Measurements from ENCODE around the gene KRTAP4-16. TPM values are rescaled to one million over a fixed set of nuclear protein-coding genes. Genes with fewer than 3 reads are reported as not detected.
"Not testable (repeated sequence)": the region's sequence is repeated elsewhere in the genome, so short reads cannot be mapped to it uniquely, and the experiment has no call there.

Gene KRTAP4-16
- total RNA-seq, 4 donors from 2014 or later, result not detected

DNA sequence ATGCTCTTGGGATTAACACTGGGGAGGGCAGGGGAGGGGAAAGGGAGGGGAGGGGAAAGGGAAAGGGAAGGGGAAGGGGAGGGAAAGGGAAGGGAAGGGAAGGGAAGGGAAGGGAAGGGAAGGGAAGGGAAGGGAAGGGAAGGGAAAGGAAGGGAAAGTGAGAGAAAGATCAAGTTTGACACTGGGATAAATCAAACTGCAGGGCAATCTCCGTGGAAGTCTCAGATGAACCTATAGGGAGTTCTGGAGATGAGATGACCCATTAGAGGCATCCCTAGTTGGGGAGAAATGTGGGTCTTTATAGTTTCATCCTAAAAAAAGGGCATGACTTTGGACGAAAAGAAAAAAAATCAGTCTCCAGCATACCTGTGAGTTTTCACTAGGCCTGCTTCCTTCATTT is 19.7 kb upstream of the KRTAP4-16 start:
- no peaks in the 10 kb centered on the region for H3K9me3 ChIP-seq
- H3K27me3 ChIP-seq, result no peaks in the 10 kb centered on the region
- intact Hi-C loops (cut with DNase I; ENCODE audit: low total_unique reads), result no loop called here
- DNase-seq, result no peak
- H3K4me3 ChIP-seq, result no peak overlapping the region
- no peaks in the 10 kb centered on the region for H3K36me3 ChIP-seq
- H3K27ac ChIP-seq, result no peak overlapping the region
- TF ChIP-seq, protein P1, sequence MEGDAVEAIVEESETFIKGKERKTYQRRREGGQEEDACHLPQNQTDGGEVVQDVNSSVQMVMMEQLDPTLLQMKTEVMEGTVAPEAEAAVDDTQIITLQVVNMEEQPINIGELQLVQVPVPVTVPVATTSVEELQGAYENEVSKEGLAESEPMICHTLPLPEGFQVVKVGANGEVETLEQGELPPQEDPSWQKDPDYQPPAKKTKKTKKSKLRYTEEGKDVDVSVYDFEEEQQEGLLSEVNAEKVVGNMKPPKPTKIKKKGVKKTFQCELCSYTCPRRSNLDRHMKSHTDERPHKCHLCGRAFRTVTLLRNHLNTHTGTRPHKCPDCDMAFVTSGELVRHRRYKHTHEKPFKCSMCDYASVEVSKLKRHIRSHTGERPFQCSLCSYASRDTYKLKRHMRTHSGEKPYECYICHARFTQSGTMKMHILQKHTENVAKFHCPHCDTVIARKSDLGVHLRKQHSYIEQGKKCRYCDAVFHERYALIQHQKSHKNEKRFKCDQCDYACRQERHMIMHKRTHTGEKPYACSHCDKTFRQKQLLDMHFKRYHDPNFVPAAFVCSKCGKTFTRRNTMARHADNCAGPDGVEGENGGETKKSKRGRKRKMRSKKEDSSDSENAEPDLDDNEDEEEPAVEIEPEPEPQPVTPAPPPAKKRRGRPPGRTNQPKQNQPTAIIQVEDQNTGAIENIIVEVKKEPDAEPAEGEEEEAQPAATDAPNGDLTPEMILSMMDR (IDR thresholded peaks at IDR 0.05), result no peak
- TF ChIP-seq POLR2A (IDR thresholded peaks at IDR 0.05), result no peak
- no peaks in the 10 kb centered on the region for H3K4me1 ChIP-seq

GRCh38 chr17:41119696-41120690 is 18.0 kb upstream of the KRTAP4-16 start:
- not testable (repeated sequence) for H3K36me3 ChIP-seq, H3K27ac ChIP-seq, DNase-seq

GRCh38 chr17:41118721-41119120 is 16.7 kb upstream of the KRTAP4-16 start:
- DNase-seq, result no peak
- Histone ChIP-seq H3K27ac (no peak overlapping the region), H3K4me1 (no peaks in the 10 kb centered on the region), H3K36me3 (no peaks in the 10 kb centered on the region), H3K27me3 (no peaks in the 10 kb centered on the region), H3K4me3 (no peak overlapping the region), H3K9me3 (no peaks in the 10 kb centered on the region)
- TF ChIP-seq, protein P1 (IDR thresholded peaks at IDR 0.05), result no peak
- TF ChIP-seq POLR2A (IDR thresholded peaks at IDR 0.05), result no peak
- intact Hi-C loops (cut with DNase I; ENCODE audit: low total_unique reads), result no loop called here

More at GRCh38 chr17:41119696-41120690, 18.0 kb upstream of the KRTAP4-16 start:
- intact Hi-C loops (cut with DNase I; ENCODE audit: low total_unique reads); H3K4me3 ChIP-seq; H3K9me3 ChIP-seq; H3K27me3 ChIP-seq; H3K4me1 ChIP-seq: not testable (repeated sequence)

DNA sequence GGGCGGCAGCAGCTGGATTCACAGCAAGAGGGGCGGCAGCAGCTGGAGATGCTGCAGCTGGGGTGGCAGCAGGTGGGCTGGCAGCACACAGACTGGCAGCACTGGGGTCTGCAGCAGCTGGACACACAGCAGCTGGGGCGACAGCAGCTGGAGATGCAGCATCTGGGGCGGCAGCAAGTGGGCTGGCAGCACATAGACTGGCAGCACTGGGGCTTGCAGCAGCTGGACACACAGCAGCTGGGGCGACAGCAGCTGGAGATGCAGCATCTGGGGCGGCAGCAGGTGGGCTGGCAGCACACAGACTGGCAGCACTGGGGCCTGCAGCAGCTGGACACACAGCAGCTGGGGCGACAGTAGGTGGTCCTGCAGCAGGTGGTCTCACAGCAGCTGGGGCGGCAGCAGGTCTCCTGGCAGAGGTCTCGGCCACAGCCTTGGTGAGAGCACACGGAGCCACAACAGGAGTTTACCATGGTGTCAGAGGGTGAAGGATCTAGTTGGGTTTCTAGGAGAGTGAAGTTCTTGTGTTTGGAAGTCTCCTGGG is 15.9 kb upstream of the KRTAP4-16 start, which contains the start of gene KRTAP4-11:
KRTAP4-11 (minus strand) TSS at position 528 of the 541 bp plus-strand sequence; CDS start at position 470, 58 bp downstream.
- H3K4me3 ChIP-seq; H3K36me3 ChIP-seq; H3K27ac ChIP-seq; H3K27me3 ChIP-seq; H3K9me3 ChIP-seq; H3K4me1 ChIP-seq; DNase-seq; intact Hi-C loops (cut with DNase I; ENCODE audit: low total_unique reads): not testable (repeated sequence)

DNA sequence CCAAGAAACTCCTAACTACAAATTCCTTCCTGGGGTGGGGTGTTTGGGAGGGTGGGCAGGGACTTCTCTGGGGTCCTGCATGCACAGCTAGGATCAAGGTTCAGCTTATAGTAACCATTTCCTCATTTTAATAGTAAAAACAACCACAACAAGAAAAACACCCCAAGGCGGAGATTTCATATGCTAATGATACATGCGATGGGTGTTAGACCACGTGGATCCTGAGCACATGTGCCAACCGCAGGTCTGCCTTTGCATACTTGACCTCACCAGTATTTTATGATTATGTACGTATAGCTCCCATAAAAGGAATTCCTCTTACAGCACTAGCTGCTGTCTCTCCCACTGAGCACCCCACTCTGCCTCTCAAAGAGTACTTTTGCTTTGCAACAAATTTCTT is 14.3 kb upstream of the KRTAP4-16 start:
- Histone ChIP-seq H3K4me1 (no peaks in the 10 kb centered on the region), H3K36me3 (no peaks in the 10 kb centered on the region), H3K4me3 (no peak overlapping the region), H3K27ac (no peak overlapping the region), H3K9me3 (no peaks in the 10 kb centered on the region), H3K27me3 (no peaks in the 10 kb centered on the region)
- no peak for DNase-seq
- TF ChIP-seq, protein P1 (IDR thresholded peaks at IDR 0.05), result no peak
- TF ChIP-seq POLR2A (IDR thresholded peaks at IDR 0.05), result no peak
- intact Hi-C loops (cut with DNase I; ENCODE audit: low total_unique reads), result no loop called here

Data from uterus (tissue), 4 donors.